ENCODE data around the gene SETD1B. TPM values are rescaled to one million over a fixed set of nuclear protein-coding genes. Genes with fewer than 3 reads are reported as not detected.
A peak's percentile ranks its signal among the peaks of the same experiment; 100 is the strongest.

SETD1B gene
- total RNA-seq, 1 donor from 2014 or later = 25.9 TPM

- H3K27me3 Mint-ChIP-seq (ENCODE audit: low read depth) = peaks cover 45% of the 10 kb centered on the region
- H3K4me3 Mint-ChIP-seq = peak overlapping the region; percentile 81
- peaks cover 18% of the 10 kb centered on the region for H3K36me3 Mint-ChIP-seq (ENCODE audit: low read depth)
- peaks cover 58% of the 10 kb centered on the region for H3K4me1 Mint-ChIP-seq
- H3K9me3 Mint-ChIP-seq = no peaks in the 10 kb centered on the region
- TF ChIP-seq CTCF (conservative IDR thresholded peaks at IDR 0.05) = peak; percentile 45
- H3K27ac Mint-ChIP-seq (ENCODE audit: unreplicated experiment) = peak overlapping the region; percentile 68
- peak; percentile 76 for DNase-seq (ENCODE audit: low read depth, low spot score)
Measured at GRCh38 chr12:121796855-121797751, 6.7 kb upstream of the SETD1B start.

- H3K27me3 Mint-ChIP-seq (ENCODE audit: low read depth) = peaks cover 45% of the 10 kb centered on the region
- DNase-seq (ENCODE audit: low read depth, low spot score) = no peak
- H3K9me3 Mint-ChIP-seq = no peaks in the 10 kb centered on the region
- no peak for TF ChIP-seq CTCF (conservative IDR thresholded peaks at IDR 0.05)
- H3K4me3 Mint-ChIP-seq = peak overlapping the region; percentile 86
- peaks cover 61% of the 10 kb centered on the region for H3K4me1 Mint-ChIP-seq
- peaks cover 20% of the 10 kb centered on the region for H3K36me3 Mint-ChIP-seq (ENCODE audit: low read depth)
- H3K27ac Mint-ChIP-seq (ENCODE audit: unreplicated experiment) = peak overlapping the region; percentile 40
Measured at GRCh38 chr12:121797937-121798786, 5.6 kb upstream of the SETD1B start.

- Mint-ChIP-seq H3K9me3 (no peaks in the 10 kb centered on the region), H3K4me3 (peak overlapping the region; percentile 86), H3K4me1 (peaks cover 62% of the 10 kb centered on the region), H3K36me3 (ENCODE audit: low read depth) (peaks cover 20% of the 10 kb centered on the region), H3K27ac (ENCODE audit: unreplicated experiment) (peak overlapping the region; percentile 40), H3K27me3 (ENCODE audit: low read depth) (peaks cover 45% of the 10 kb centered on the region)
- no peak for TF ChIP-seq CTCF (conservative IDR thresholded peaks at IDR 0.05)
- no peak for DNase-seq (ENCODE audit: low read depth, low spot score)
Measured at GRCh38 chr12:121798787-121799155, 5.0 kb upstream of the SETD1B start.

- Mint-ChIP-seq H3K27me3 (ENCODE audit: low read depth) (peaks cover 41% of the 10 kb centered on the region), H3K27ac (ENCODE audit: unreplicated experiment) (peak overlapping the region; percentile 85), H3K4me3 (peak overlapping the region; percentile 86), H3K4me1 (peaks cover 60% of the 10 kb centered on the region), H3K9me3 (no peaks in the 10 kb centered on the region), H3K36me3 (ENCODE audit: low read depth) (peaks cover 19% of the 10 kb centered on the region)
- DNase-seq (ENCODE audit: low read depth, low spot score) = no peak
- TF ChIP-seq CTCF (conservative IDR thresholded peaks at IDR 0.05) = no peak
Measured at GRCh38 chr12:121799156-121799841, 4.5 kb upstream of the SETD1B start.

All from neural crest cell (in vitro differentiated cells).